ENCODE measurements around the gene PTPRT.

The PTPRT gene

GRCh38 chr20:42516692-42517091, 673.0 kb downstream of the PTPRT start:
- Histone ChIP-seq H3K9ac (ENCODE audit: low read depth, low read length) (no peak overlapping the region), H3K4me1 (ENCODE audit: control insufficient read depth, insufficient read depth, low read length) (no peaks in the 10 kb centered on the region), H3K27me3 (ENCODE audit: control insufficient read depth, insufficient read depth, low read length) (no peaks in the 10 kb centered on the region), H3K27ac (ENCODE audit: low read depth, low read length) (no peak overlapping the region), H3K4me3 (ENCODE audit: low read depth, low read length) (no peak overlapping the region), H3K9me3 (ENCODE audit: control insufficient read depth, insufficient read depth, low read length) (no peaks in the 10 kb centered on the region), H3K36me3 (ENCODE audit: control insufficient read depth, insufficient read depth, low read length) (no peaks in the 10 kb centered on the region)

- no peaks in the 10 kb centered on the region for H3K27me3 ChIP-seq (ENCODE audit: control insufficient read depth, insufficient read depth, low read length)
- H3K9ac ChIP-seq (ENCODE audit: low read depth, low read length): no peak overlapping the region
- H3K4me1 ChIP-seq (ENCODE audit: control insufficient read depth, insufficient read depth, low read length): no peaks in the 10 kb centered on the region
- no peak overlapping the region for H3K27ac ChIP-seq (ENCODE audit: low read depth, low read length)
- no peaks in the 10 kb centered on the region for H3K9me3 ChIP-seq (ENCODE audit: control insufficient read depth, insufficient read depth, low read length)
- H3K4me3 ChIP-seq (ENCODE audit: low read depth, low read length): no peak overlapping the region
- H3K36me3 ChIP-seq (ENCODE audit: control insufficient read depth, insufficient read depth, low read length): no peaks in the 10 kb centered on the region
Measured at GRCh38 chr20:42510686-42511085, 679.0 kb downstream of the PTPRT start.

- H3K9me3 ChIP-seq (ENCODE audit: control insufficient read depth, insufficient read depth, low read length): no peaks in the 10 kb centered on the region
- no peak overlapping the region for H3K9ac ChIP-seq (ENCODE audit: low read depth, low read length)
- no peaks in the 10 kb centered on the region for H3K36me3 ChIP-seq (ENCODE audit: control insufficient read depth, insufficient read depth, low read length)
- no peak overlapping the region for H3K4me3 ChIP-seq (ENCODE audit: low read depth, low read length)
- no peaks in the 10 kb centered on the region for H3K27me3 ChIP-seq (ENCODE audit: control insufficient read depth, insufficient read depth, low read length)
- no peaks in the 10 kb centered on the region for H3K4me1 ChIP-seq (ENCODE audit: control insufficient read depth, insufficient read depth, low read length)
- H3K27ac ChIP-seq (ENCODE audit: low read depth, low read length): no peak overlapping the region
Measured at GRCh38 chr20:42507874-42508273, 681.8 kb downstream of the PTPRT start.

GRCh38 chr20:42506397-42506796, 683.3 kb downstream of the PTPRT start:
- Histone ChIP-seq H3K36me3 (ENCODE audit: control insufficient read depth, insufficient read depth, low read length) (no peaks in the 10 kb centered on the region), H3K9me3 (ENCODE audit: control insufficient read depth, insufficient read depth, low read length) (no peaks in the 10 kb centered on the region), H3K4me3 (ENCODE audit: low read depth, low read length) (no peak overlapping the region), H3K4me1 (ENCODE audit: control insufficient read depth, insufficient read depth, low read length) (no peaks in the 10 kb centered on the region), H3K9ac (ENCODE audit: low read depth, low read length) (no peak overlapping the region), H3K27ac (ENCODE audit: low read depth, low read length) (no peak overlapping the region), H3K27me3 (ENCODE audit: control insufficient read depth, insufficient read depth, low read length) (no peaks in the 10 kb centered on the region)

GRCh38 chr20:42502591-42502990, 687.1 kb downstream of the PTPRT start:
- no peaks in the 10 kb centered on the region for H3K9me3 ChIP-seq (ENCODE audit: control insufficient read depth, insufficient read depth, low read length)
- H3K27ac ChIP-seq (ENCODE audit: low read depth, low read length): no peak overlapping the region
- H3K9ac ChIP-seq (ENCODE audit: low read depth, low read length): no peak overlapping the region
- no peak overlapping the region for H3K4me3 ChIP-seq (ENCODE audit: low read depth, low read length)
- H3K36me3 ChIP-seq (ENCODE audit: control insufficient read depth, insufficient read depth, low read length): no peaks in the 10 kb centered on the region
- H3K4me1 ChIP-seq (ENCODE audit: control insufficient read depth, insufficient read depth, low read length): no peaks in the 10 kb centered on the region
- H3K27me3 ChIP-seq (ENCODE audit: control insufficient read depth, insufficient read depth, low read length): no peaks in the 10 kb centered on the region

GRCh38 chr20:42496595-42496994, 693.1 kb downstream of the PTPRT start:
- H3K9me3 ChIP-seq (ENCODE audit: control insufficient read depth, insufficient read depth, low read length): no peaks in the 10 kb centered on the region
- no peaks in the 10 kb centered on the region for H3K36me3 ChIP-seq (ENCODE audit: control insufficient read depth, insufficient read depth, low read length)
- no peak overlapping the region for H3K27ac ChIP-seq (ENCODE audit: low read depth, low read length)
- no peaks in the 10 kb centered on the region for H3K27me3 ChIP-seq (ENCODE audit: control insufficient read depth, insufficient read depth, low read length)
- 0 out of 2 replicates have a peak, but pooled peaks cover 3% of the 10 kb centered on the region for H3K4me1 ChIP-seq (ENCODE audit: control insufficient read depth, insufficient read depth, low read length)
- H3K4me3 ChIP-seq (ENCODE audit: low read depth, low read length): no peak overlapping the region
- no peak overlapping the region for H3K9ac ChIP-seq (ENCODE audit: low read depth, low read length)

GRCh38 chr20:42494290-42494689, 695.4 kb downstream of the PTPRT start:
- Histone ChIP-seq H3K27me3 (ENCODE audit: control insufficient read depth, insufficient read depth, low read length) (no peaks in the 10 kb centered on the region), H3K9ac (ENCODE audit: low read depth, low read length) (no peak overlapping the region), H3K27ac (ENCODE audit: low read depth, low read length) (no peak overlapping the region), H3K9me3 (ENCODE audit: control insufficient read depth, insufficient read depth, low read length) (no peaks in the 10 kb centered on the region), H3K4me3 (ENCODE audit: low read depth, low read length) (no peak overlapping the region), H3K4me1 (ENCODE audit: control insufficient read depth, insufficient read depth, low read length) (0 out of 2 replicates have a peak, but pooled peaks cover 3% of the 10 kb centered on the region), H3K36me3 (ENCODE audit: control insufficient read depth, insufficient read depth, low read length) (no peaks in the 10 kb centered on the region)

GRCh38 chr20:42493001-42493400, 696.7 kb downstream of the PTPRT start:
- Histone ChIP-seq H3K36me3 (ENCODE audit: control insufficient read depth, insufficient read depth, low read length) (no peaks in the 10 kb centered on the region), H3K4me1 (ENCODE audit: control insufficient read depth, insufficient read depth, low read length) (0 out of 2 replicates have a peak, but pooled peaks cover 3% of the 10 kb centered on the region), H3K9ac (ENCODE audit: low read depth, low read length) (no peak overlapping the region), H3K9me3 (ENCODE audit: control insufficient read depth, insufficient read depth, low read length) (no peaks in the 10 kb centered on the region), H3K4me3 (ENCODE audit: low read depth, low read length) (no peak overlapping the region), H3K27me3 (ENCODE audit: control insufficient read depth, insufficient read depth, low read length) (no peaks in the 10 kb centered on the region), H3K27ac (ENCODE audit: low read depth, low read length) (no peak overlapping the region)

- Histone ChIP-seq H3K36me3 (ENCODE audit: control insufficient read depth, insufficient read depth, low read length) (no peaks in the 10 kb centered on the region), H3K9me3 (ENCODE audit: control insufficient read depth, insufficient read depth, low read length) (no peaks in the 10 kb centered on the region), H3K4me1 (ENCODE audit: control insufficient read depth, insufficient read depth, low read length) (0 out of 2 replicates have a peak, but pooled peaks cover 3% of the 10 kb centered on the region), H3K27ac (ENCODE audit: low read depth, low read length) (no peak overlapping the region), H3K4me3 (ENCODE audit: low read depth, low read length) (no peak overlapping the region), H3K27me3 (ENCODE audit: control insufficient read depth, insufficient read depth, low read length) (no peaks in the 10 kb centered on the region), H3K9ac (ENCODE audit: low read depth, low read length) (no peak overlapping the region)
Measured at GRCh38 chr20:42492290-42492689, 697.4 kb downstream of the PTPRT start.

- no peaks in the 10 kb centered on the region for H3K36me3 ChIP-seq (ENCODE audit: control insufficient read depth, insufficient read depth, low read length)
- no peak overlapping the region for H3K9ac ChIP-seq (ENCODE audit: low read depth, low read length)
- no peaks in the 10 kb centered on the region for H3K27me3 ChIP-seq (ENCODE audit: control insufficient read depth, insufficient read depth, low read length)
- H3K9me3 ChIP-seq (ENCODE audit: control insufficient read depth, insufficient read depth, low read length): no peaks in the 10 kb centered on the region
- H3K4me1 ChIP-seq (ENCODE audit: control insufficient read depth, insufficient read depth, low read length): no peaks in the 10 kb centered on the region
- no peak overlapping the region for H3K27ac ChIP-seq (ENCODE audit: low read depth, low read length)
- no peak overlapping the region for H3K4me3 ChIP-seq (ENCODE audit: low read depth, low read length)
Measured at GRCh38 chr20:42485556-42485955, 704.1 kb downstream of the PTPRT start.

GRCh38 chr20:42484790-42485375, 704.8 kb downstream of the PTPRT start:
- no peaks in the 10 kb centered on the region for H3K9me3 ChIP-seq (ENCODE audit: control insufficient read depth, insufficient read depth, low read length)

More at GRCh38 chr20:42484790-42485375, 704.8 kb downstream of the PTPRT start:
- no peaks in the 10 kb centered on the region for H3K27me3 ChIP-seq (ENCODE audit: control insufficient read depth, insufficient read depth, low read length)
- H3K27ac ChIP-seq (ENCODE audit: low read depth, low read length): no peak overlapping the region
- no peak overlapping the region for H3K4me3 ChIP-seq (ENCODE audit: low read depth, low read length)
- H3K9ac ChIP-seq (ENCODE audit: low read depth, low read length): no peak overlapping the region
- no peaks in the 10 kb centered on the region for H3K36me3 ChIP-seq (ENCODE audit: control insufficient read depth, insufficient read depth, low read length)
- H3K4me1 ChIP-seq (ENCODE audit: control insufficient read depth, insufficient read depth, low read length): no peaks in the 10 kb centered on the region

Measured in HUES48 (cell line).